Glutamatergic neuron (in vitro differentiated cells): Measurements from ENCODE around the gene TUBGCP4. TPM values are rescaled to one million over a fixed set of nuclear protein-coding genes. Genes with fewer than 3 reads are reported as not detected.
"Not testable (repeated sequence)": the region's sequence is repeated elsewhere in the genome, so short reads cannot be mapped to it uniquely, and the experiment has no call there.

Experiments used
- DNase-seq: peaks from one replicate; pipeline ENCODE4 v3.0.0; 2022
- H3K27ac Mint-ChIP-seq: one replicate; pipeline ENCODE4 v1.8.0; 2020; ENCODE audit warnings: mild to moderate bottlenecking, mixed read lengths, inconsistent platforms; ENCODE audit not compliant: unreplicated experiment
- H3K27me3 Mint-ChIP-seq: one replicate; pipeline ENCODE4 v1.8.0; 2020; ENCODE audit warnings: mild to moderate bottlenecking, moderate library complexity, mixed read lengths, inconsistent platforms; ENCODE audit not compliant: unreplicated experiment
- H3K36me3 Mint-ChIP-seq: one replicate; pipeline ENCODE4 v1.8.0; 2020; ENCODE audit warnings: mild to moderate bottlenecking, mixed read lengths, inconsistent platforms; ENCODE audit not compliant: unreplicated experiment
- H3K4me1 Mint-ChIP-seq: one replicate; pipeline ENCODE4 v1.8.0; 2020; ENCODE audit warnings: mild to moderate bottlenecking, low read depth, mixed read lengths, inconsistent platforms; ENCODE audit not compliant: unreplicated experiment
- H3K4me3 Mint-ChIP-seq: one replicate; pipeline ENCODE4 v1.8.0; 2020; ENCODE audit warnings: mild to moderate bottlenecking, mixed read lengths, inconsistent platforms; ENCODE audit not compliant: unreplicated experiment
- H3K9me3 Mint-ChIP-seq: one replicate; pipeline ENCODE4 v1.8.0; 2020; ENCODE audit warnings: mild to moderate bottlenecking, moderate library complexity, mixed read lengths, inconsistent platforms; ENCODE audit not compliant: unreplicated experiment
- CTCF ChIP-seq: fragments of 200-600 bp; sonication (generic); IDR thresholded peaks from one replicate; pipeline ENCODE4 v1.5.0; 2021; ENCODE audit not compliant: partially characterized antibody, unreplicated experiment
- total RNA-seq: library from RNA; stranded (reverse); fragmentation: NEBNext Ultra II Directional; extraction: Animal tissue kit (Norgen Biotek cat#: 25700); gene quantifications from one replicate; pipeline ENCODE4 v1.2.1, GENCODE V29; 2021; ENCODE audit not compliant: unreplicated experiment

The TUBGCP4 gene
- total RNA-seq, 1 donor from 2014 or later: 29.9 TPM

- Mint-ChIP-seq H3K9me3 (no peaks in the 10 kb centered on the region), H3K27ac (no peak overlapping the region), H3K4me1 (no peaks in the 10 kb centered on the region), H3K36me3 (no peaks in the 10 kb centered on the region), H3K4me3 (no peak overlapping the region), H3K27me3 (no peaks in the 10 kb centered on the region)
- no peak for DNase-seq
- no peak for TF ChIP-seq CTCF
Measured at GRCh38 chr15:43383070-43383469, 12.2 kb downstream of the TUBGCP4 start.

- peaks cover 4% of the 10 kb centered on the region for H3K36me3 Mint-ChIP-seq
- DNase-seq: no peak
- H3K4me1 Mint-ChIP-seq: no peaks in the 10 kb centered on the region
- no peaks in the 10 kb centered on the region for H3K9me3 Mint-ChIP-seq
- H3K27me3 Mint-ChIP-seq: no peaks in the 10 kb centered on the region
- no peak for TF ChIP-seq CTCF
- no peak overlapping the region for H3K4me3 Mint-ChIP-seq
- no peak overlapping the region for H3K27ac Mint-ChIP-seq
Measured at GRCh38 chr15:43390723-43391122, 19.8 kb downstream of the TUBGCP4 start.

GRCh38 chr15:43393592-43393991 lies 22.7 kb downstream of the TUBGCP4 start:
- H3K36me3 Mint-ChIP-seq, H3K4me1 Mint-ChIP-seq, H3K4me3 Mint-ChIP-seq, DNase-seq, H3K27me3 Mint-ChIP-seq, H3K27ac Mint-ChIP-seq, H3K9me3 Mint-ChIP-seq: not testable (repeated sequence)

- DNase-seq: no peak
- H3K27ac Mint-ChIP-seq: no peak overlapping the region
- H3K27me3 Mint-ChIP-seq: no peaks in the 10 kb centered on the region
- no peak for TF ChIP-seq CTCF
- H3K4me3 Mint-ChIP-seq: no peak overlapping the region
- H3K9me3 Mint-ChIP-seq: no peaks in the 10 kb centered on the region
- no peaks in the 10 kb centered on the region for H3K4me1 Mint-ChIP-seq
- no peaks in the 10 kb centered on the region for H3K36me3 Mint-ChIP-seq
Measured at GRCh38 chr15:43402255-43402654, 31.4 kb downstream of the TUBGCP4 start.

- H3K36me3 Mint-ChIP-seq: no peaks in the 10 kb centered on the region
- H3K9me3 Mint-ChIP-seq: no peaks in the 10 kb centered on the region
- no peaks in the 10 kb centered on the region for H3K27me3 Mint-ChIP-seq
- no peak for TF ChIP-seq CTCF
- no peak for DNase-seq
- no peaks in the 10 kb centered on the region for H3K4me1 Mint-ChIP-seq
- H3K4me3 Mint-ChIP-seq: no peak overlapping the region
- H3K27ac Mint-ChIP-seq: no peak overlapping the region
Measured at GRCh38 chr15:43403616-43404015, 32.7 kb downstream of the TUBGCP4 start.

- no peak overlapping the region for H3K27ac Mint-ChIP-seq
- DNase-seq: no peak
- no peak overlapping the region for H3K4me3 Mint-ChIP-seq
- no peaks in the 10 kb centered on the region for H3K36me3 Mint-ChIP-seq
- H3K9me3 Mint-ChIP-seq: no peaks in the 10 kb centered on the region
- TF ChIP-seq CTCF: no peak
- H3K27me3 Mint-ChIP-seq: no peaks in the 10 kb centered on the region
- H3K4me1 Mint-ChIP-seq: no peaks in the 10 kb centered on the region
Measured at GRCh38 chr15:43404130-43404529, 33.2 kb downstream of the TUBGCP4 start.
